Measurements from ENCODE around the gene PRXL2A. TPM values are rescaled to one million over a fixed set of nuclear protein-coding genes. Genes with fewer than 3 reads are reported as not detected.

PRXL2A gene
- total RNA-seq, 2 experiments from 2014 or later, result 3.9 to 4.6 TPM

DNA sequence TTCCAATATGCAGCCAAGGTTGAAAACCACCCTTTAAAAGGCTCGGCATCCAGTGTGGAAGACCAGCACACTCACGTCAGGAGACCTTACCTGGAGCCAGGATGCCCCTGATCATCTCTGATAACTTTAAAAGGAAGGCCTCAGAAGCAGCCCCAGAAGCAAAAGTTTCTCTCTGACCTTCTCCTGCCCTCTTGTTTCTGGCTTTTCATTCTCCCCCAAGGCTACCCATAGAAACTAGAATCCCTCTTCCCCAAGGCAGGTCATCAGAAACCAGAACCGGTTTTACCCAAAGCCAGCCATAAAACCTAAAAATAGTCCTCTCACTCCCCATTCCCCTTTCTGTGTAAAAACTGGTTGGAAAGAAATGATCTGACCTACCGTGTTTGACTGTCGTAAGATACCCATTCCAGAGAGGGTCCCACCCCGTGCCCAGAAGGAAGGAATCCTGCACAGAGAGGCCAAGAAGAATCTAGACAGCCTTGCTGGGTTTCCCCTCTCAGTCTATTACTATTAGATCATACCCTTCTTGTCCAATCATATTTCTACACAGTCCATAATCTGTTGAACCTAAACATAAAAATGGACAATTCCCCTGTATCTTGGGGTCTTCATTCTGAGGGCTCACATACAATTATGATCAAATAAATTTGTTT is 28.2 kb downstream of the PRXL2A start:
- no peak overlapping the region for H3K27ac Mint-ChIP-seq
- CTCF ChIA-PET, result interaction anchor here (0.6 to 0.9 kb wide), 3 partner anchors 67 to 69 kb away, joined by 3 to 4 read pairs (median 3); no protein-coding TSS in a partner anchor
- H3K36me3 Mint-ChIP-seq (ENCODE audit: low read depth), result peaks cover 10% of the 10 kb centered on the region

DNA sequence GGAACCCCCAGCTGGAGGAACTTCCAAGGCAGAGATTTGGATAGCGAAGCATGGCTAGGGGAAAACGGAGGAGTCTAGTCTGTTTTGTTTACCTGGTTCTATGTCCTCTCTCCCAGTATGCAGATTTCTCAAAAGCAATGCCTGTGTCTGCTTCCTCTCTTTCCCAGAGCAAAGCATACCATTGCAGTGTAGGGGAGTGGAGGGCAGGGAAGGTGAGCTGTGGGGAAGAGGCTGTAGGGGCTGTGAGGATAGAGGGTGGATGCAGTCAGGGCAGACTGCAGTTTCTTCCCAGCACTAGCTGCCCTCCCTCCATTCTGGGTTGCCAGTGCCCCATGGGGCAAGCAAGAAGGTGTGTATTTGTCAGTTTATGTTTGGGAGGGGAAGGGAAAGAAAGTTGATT is 28.9 kb downstream of the PRXL2A start:
- H3K4me3 ChIP-seq (ENCODE audit: low read length), result no peak overlapping the region
- no peaks in the 10 kb centered on the region for H3K27me3 ChIP-seq (ENCODE audit: control insufficient read depth in 1 of 2, insufficient read depth in 2 of 2, low read length in 2 of 2)
- Mint-ChIP-seq H3K4me3 (no peak overlapping the region), H3K36me3 (ENCODE audit: low read depth) (peaks cover 5% of the 10 kb centered on the region), H3K9me3 (no peaks in the 10 kb centered on the region), H3K27ac (no peak overlapping the region), H3K4me1 (ENCODE audit: low read depth) (no peaks in the 10 kb centered on the region), H3K27me3 (no peaks in the 10 kb centered on the region)
- H3K36me3 ChIP-seq (ENCODE audit: insufficient read depth, low read length), result no peaks in the 10 kb centered on the region
- ATAC-seq (ENCODE audit: poor library complexity) (no peak), DNase-seq (no peak)
- H3K4me1 ChIP-seq (ENCODE audit: insufficient read depth, low read length), result no peaks in the 10 kb centered on the region
- intact Hi-C loops (cut with DNase I, micrococcal nuclease), result no loop called here
- no peaks in the 10 kb centered on the region for H3K9me3 ChIP-seq (ENCODE audit: control insufficient read depth in 1 of 2, insufficient read depth in 1 of 2, low read length in 2 of 2)
- ChIA-PET CTCF (interaction anchor here (0.9 kb wide), 1 partner anchor 69 kb away, joined by 3 read pairs; no protein-coding TSS in a partner anchor), POLR2A (interaction anchor here (1.3 kb wide), 1 partner anchor 15 kb away, joined by 4 read pairs; no protein-coding TSS in a partner anchor)
- TF ChIP-seq, protein P1, sequence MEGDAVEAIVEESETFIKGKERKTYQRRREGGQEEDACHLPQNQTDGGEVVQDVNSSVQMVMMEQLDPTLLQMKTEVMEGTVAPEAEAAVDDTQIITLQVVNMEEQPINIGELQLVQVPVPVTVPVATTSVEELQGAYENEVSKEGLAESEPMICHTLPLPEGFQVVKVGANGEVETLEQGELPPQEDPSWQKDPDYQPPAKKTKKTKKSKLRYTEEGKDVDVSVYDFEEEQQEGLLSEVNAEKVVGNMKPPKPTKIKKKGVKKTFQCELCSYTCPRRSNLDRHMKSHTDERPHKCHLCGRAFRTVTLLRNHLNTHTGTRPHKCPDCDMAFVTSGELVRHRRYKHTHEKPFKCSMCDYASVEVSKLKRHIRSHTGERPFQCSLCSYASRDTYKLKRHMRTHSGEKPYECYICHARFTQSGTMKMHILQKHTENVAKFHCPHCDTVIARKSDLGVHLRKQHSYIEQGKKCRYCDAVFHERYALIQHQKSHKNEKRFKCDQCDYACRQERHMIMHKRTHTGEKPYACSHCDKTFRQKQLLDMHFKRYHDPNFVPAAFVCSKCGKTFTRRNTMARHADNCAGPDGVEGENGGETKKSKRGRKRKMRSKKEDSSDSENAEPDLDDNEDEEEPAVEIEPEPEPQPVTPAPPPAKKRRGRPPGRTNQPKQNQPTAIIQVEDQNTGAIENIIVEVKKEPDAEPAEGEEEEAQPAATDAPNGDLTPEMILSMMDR (IDR thresholded peaks at IDR 0.05), result no peak
- no peak overlapping the region for H3K27ac ChIP-seq (ENCODE audit: low read depth in 1 of 2, low read length in 2 of 2)

More for the DNA sequence above, 28.2 kb downstream of the PRXL2A start:
- intact Hi-C loops (cut with DNase I, micrococcal nuclease), result no loop called here
- TF ChIP-seq, protein P1 (IDR thresholded peaks at IDR 0.05), result no peak
- Histone ChIP-seq H3K27me3 (ENCODE audit: control insufficient read depth in 1 of 2, insufficient read depth in 2 of 2, low read length in 2 of 2) (no peaks in the 10 kb centered on the region), H3K4me3 (ENCODE audit: low read length) (no peak overlapping the region), H3K27ac (ENCODE audit: low read depth in 1 of 2, low read length in 2 of 2) (no peak overlapping the region), H3K36me3 (ENCODE audit: insufficient read depth, low read length) (no peaks in the 10 kb centered on the region), H3K9me3 (ENCODE audit: control insufficient read depth in 1 of 2, insufficient read depth in 1 of 2, low read length in 2 of 2) (no peaks in the 10 kb centered on the region), H3K4me1 (ENCODE audit: insufficient read depth, low read length) (no peaks in the 10 kb centered on the region)
- DNase-seq (no peak), ATAC-seq (ENCODE audit: poor library complexity) (no peak)
- H3K9me3 Mint-ChIP-seq, result no peaks in the 10 kb centered on the region
- POLR2A ChIA-PET, result interaction anchor here (1.3 kb wide), 1 partner anchor 15 kb away, joined by 4 read pairs; no protein-coding TSS in a partner anchor
- H3K4me1 Mint-ChIP-seq (ENCODE audit: low read depth), result no peaks in the 10 kb centered on the region
- no peaks in the 10 kb centered on the region for H3K27me3 Mint-ChIP-seq
- H3K4me3 Mint-ChIP-seq, result no peak overlapping the region

DNA sequence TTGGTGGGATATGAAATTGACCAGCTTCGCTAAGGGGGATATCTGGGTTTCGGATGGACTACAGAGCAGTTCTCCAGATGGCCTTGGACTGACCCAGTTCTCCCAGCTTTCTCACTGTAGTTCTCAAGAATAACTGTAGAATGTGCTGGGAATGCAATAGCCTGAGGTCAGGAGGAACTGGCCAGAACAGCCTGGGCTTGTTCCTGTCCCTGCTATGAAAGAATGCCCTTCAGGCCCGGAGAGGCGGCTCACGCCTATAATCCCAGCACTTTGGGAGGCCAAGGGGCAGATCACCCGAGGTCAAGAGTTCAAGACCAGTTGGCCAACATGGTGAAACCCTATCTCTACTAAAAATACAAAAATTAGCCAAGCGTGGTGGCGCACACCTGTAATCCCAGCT is 33.5 kb downstream of the PRXL2A start:
- Histone ChIP-seq H3K4me1 (ENCODE audit: insufficient read depth, low read length) (peaks cover 23% of the 10 kb centered on the region), H3K36me3 (ENCODE audit: insufficient read depth, low read length) (no peaks in the 10 kb centered on the region), H3K27me3 (ENCODE audit: control insufficient read depth in 1 of 2, insufficient read depth in 2 of 2, low read length in 2 of 2) (no peaks in the 10 kb centered on the region), H3K27ac (ENCODE audit: low read depth in 1 of 2, low read length in 2 of 2) (no peak overlapping the region), H3K9me3 (ENCODE audit: control insufficient read depth in 1 of 2, insufficient read depth in 1 of 2, low read length in 2 of 2) (no peaks in the 10 kb centered on the region), H3K4me3 (ENCODE audit: low read length) (no peak overlapping the region)
- ChIA-PET POLR2A (no interaction called here), CTCF (interaction anchor here (11.7 kb wide), 1 partner anchor 63 kb away, joined by 147 read pairs; no protein-coding TSS in a partner anchor)
- Mint-ChIP-seq H3K36me3 (ENCODE audit: low read depth) (no peaks in the 10 kb centered on the region), H3K9me3 (no peaks in the 10 kb centered on the region), H3K27me3 (no peaks in the 10 kb centered on the region), H3K4me3 (no peak overlapping the region), H3K27ac (no peak overlapping the region), H3K4me1 (ENCODE audit: low read depth) (peaks cover 45% of the 10 kb centered on the region)
- intact Hi-C loops (cut with DNase I, micrococcal nuclease), result loop anchor here in 1 of 2 experiments (5.0 to 10.0 kb wide), 2 partner anchors 55 to 143 kb away; no protein-coding TSS in a partner anchor
- TF ChIP-seq, protein P1 (IDR thresholded peaks at IDR 0.05), result no peak
- DNase-seq (no peak), ATAC-seq (ENCODE audit: poor library complexity) (no peak)

All from CD4-positive, alpha-beta T cell (primary cell).